ENCODE measurements around the gene SPPL3. TPM values are rescaled to one million over a fixed set of nuclear protein-coding genes. Genes with fewer than 3 reads are reported as not detected.

The SPPL3 gene
- total RNA-seq, 1 experiment from 2014 or later, result 18.8 TPM

- Histone ChIP-seq H3K27ac (ENCODE audit: low read length) (no peak overlapping the region), H3K4me3 (ENCODE audit: low read length) (no peak overlapping the region), H3K79me2 (ENCODE audit: low read length) (peaks cover 43% of the 10 kb centered on the region), H3K9me2 (replicated peaks; ENCODE audit: low read length) (no peaks in the 10 kb centered on the region), H4K20me1 (ENCODE audit: low read length) (no peaks in the 10 kb centered on the region), H3K9ac (ENCODE audit: low read length) (no peak overlapping the region), H3K4me1 (ENCODE audit: insufficient read depth, low read length) (peaks cover 10% of the 10 kb centered on the region; the same call in 1 of the 2 replicates), H3K36me3 (ENCODE audit: low read depth, low read length) (no peaks in the 10 kb centered on the region), H2AFZ (ENCODE audit: low read length) (no peak overlapping the region), H3F3A (ENCODE audit: low read length, unreplicated experiment) (no peaks in the 10 kb centered on the region), H3K9me3 (ENCODE audit: low read length) (no peaks in the 10 kb centered on the region), H3K4me2 (ENCODE audit: low read length) (no peak overlapping the region), H3K27me3 (ENCODE audit: low read length) (no peaks in the 10 kb centered on the region)
- BruUV-seq (replicated peaks), result no TSS peak
- TF ChIP-seq CTCF (conservative IDR thresholded peaks at IDR 0.05; ENCODE audit: low read depth, low read length) (no peak), EZH2 (IDR thresholded peaks at IDR 0.05; ENCODE audit: low read length, unreplicated experiment) (no peak), EZH2phosphoT487 (IDR thresholded peaks at IDR 0.05; ENCODE audit: borderline replicate concordance, low read length) (no peak)
- ChIA-PET CTCF (no interaction called here), POLR2A (ENCODE audit: unreplicated experiment) (interaction anchor here (0.6 kb wide), 1 partner anchor 168 kb away, joined by 9 read pairs; no protein-coding TSS in a partner anchor)
- intact Hi-C loops (cut with micrococcal nuclease), result no loop called here
- ATAC-seq (0 out of 2 replicates have a peak, but pooled peaks have one; percentile 27), DNase-seq (no peak)
These were observed 69.5 kb downstream of the SPPL3 start for GRCh38 chr12:120834489-120835303.

- H3K4me2 ChIP-seq (ENCODE audit: low read length), result no peak overlapping the region
- no peak overlapping the region for H2AFZ ChIP-seq (ENCODE audit: low read length)
- H3K27ac ChIP-seq (ENCODE audit: low read length), result no peak overlapping the region
- peaks cover 47% of the 10 kb centered on the region for H3K79me2 ChIP-seq (ENCODE audit: low read length)
- no peaks in the 10 kb centered on the region for H3K9me2 ChIP-seq (replicated peaks; ENCODE audit: low read length)
- no peaks in the 10 kb centered on the region for H4K20me1 ChIP-seq (ENCODE audit: low read length)
- ChIA-PET CTCF (no interaction called here), POLR2A (ENCODE audit: unreplicated experiment) (no interaction called here)
- BruUV-seq (replicated peaks), result no TSS peak
- no peaks in the 10 kb centered on the region for H3K36me3 ChIP-seq (ENCODE audit: low read depth, low read length)
- no peak overlapping the region for H3K4me3 ChIP-seq (ENCODE audit: low read length)
- no peak overlapping the region for H3K9ac ChIP-seq (ENCODE audit: low read length)
- no peaks in the 10 kb centered on the region for H3K27me3 ChIP-seq (ENCODE audit: low read length)
- H3F3A ChIP-seq (ENCODE audit: low read length, unreplicated experiment), result no peaks in the 10 kb centered on the region
- no peaks in the 10 kb centered on the region for H3K9me3 ChIP-seq (ENCODE audit: low read length)
- intact Hi-C loops (cut with micrococcal nuclease), result no loop called here
- DNase-seq, result no peak
- no peak for TF ChIP-seq CTCF (conservative IDR thresholded peaks at IDR 0.05; ENCODE audit: low read depth, low read length)
- TF ChIP-seq EZH2 (IDR thresholded peaks at IDR 0.05; ENCODE audit: low read length, unreplicated experiment), result no peak
- no peak for TF ChIP-seq EZH2phosphoT487 (IDR thresholded peaks at IDR 0.05; ENCODE audit: borderline replicate concordance, low read length)
- H3K4me1 ChIP-seq (ENCODE audit: insufficient read depth, low read length), result peaks cover 10% of the 10 kb centered on the region; the same call in 1 of the 2 replicates
- no peak for ATAC-seq
These were observed 70.3 kb downstream of the SPPL3 start for GRCh38 chr12:120833849-120834248.

- Histone ChIP-seq H3K27me3 (ENCODE audit: low read length) (no peaks in the 10 kb centered on the region), H3K9me3 (ENCODE audit: low read length) (no peaks in the 10 kb centered on the region), H3K27ac (ENCODE audit: low read length) (no peak overlapping the region), H3K4me3 (ENCODE audit: low read length) (no peak overlapping the region), H2AFZ (ENCODE audit: low read length) (no peak overlapping the region), H3K4me1 (ENCODE audit: insufficient read depth, low read length) (peaks cover 10% of the 10 kb centered on the region; the same call in 1 of the 2 replicates), H3K9ac (ENCODE audit: low read length) (no peak overlapping the region), H3K79me2 (ENCODE audit: low read length) (peaks cover 45% of the 10 kb centered on the region), H3K9me2 (replicated peaks; ENCODE audit: low read length) (no peaks in the 10 kb centered on the region), H3K4me2 (ENCODE audit: low read length) (no peak overlapping the region), H3K36me3 (ENCODE audit: low read depth, low read length) (no peaks in the 10 kb centered on the region), H3F3A (ENCODE audit: low read length, unreplicated experiment) (no peaks in the 10 kb centered on the region), H4K20me1 (ENCODE audit: low read length) (no peaks in the 10 kb centered on the region)
- no peak for TF ChIP-seq EZH2 (IDR thresholded peaks at IDR 0.05; ENCODE audit: low read length, unreplicated experiment)
- no peak for TF ChIP-seq EZH2phosphoT487 (IDR thresholded peaks at IDR 0.05; ENCODE audit: borderline replicate concordance, low read length)
- no peak for TF ChIP-seq CTCF (conservative IDR thresholded peaks at IDR 0.05; ENCODE audit: low read depth, low read length)
- ATAC-seq (no peak), DNase-seq (no peak)
- intact Hi-C loops (cut with micrococcal nuclease), result no loop called here
- CTCF ChIA-PET, result no interaction called here
- BruUV-seq (replicated peaks), result no TSS peak
- POLR2A ChIA-PET (ENCODE audit: unreplicated experiment), result no interaction called here
These were observed 71.4 kb downstream of the SPPL3 start for GRCh38 chr12:120832737-120833136.

Measured in PC-3 (cell line).